Measurements from ENCODE around the gene TIGAR.

DNA sequence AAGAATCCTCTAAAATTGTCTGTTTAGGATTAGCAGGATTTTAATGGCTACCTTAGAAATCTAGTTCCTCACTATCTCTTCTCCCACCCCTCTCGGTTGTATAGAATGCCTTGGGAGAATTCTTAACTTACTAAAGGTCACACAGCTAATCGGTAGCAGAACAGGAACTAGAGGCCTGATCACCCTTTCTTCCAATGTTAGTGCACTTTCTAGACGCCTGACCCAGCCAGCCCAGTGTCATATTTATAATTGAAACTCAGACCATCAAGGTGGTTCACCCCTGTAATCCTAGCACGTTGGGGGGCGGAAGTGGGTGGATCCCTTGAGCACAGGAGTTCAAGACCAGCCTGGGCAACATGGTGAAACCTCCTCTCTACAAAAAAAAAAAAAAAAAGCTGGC lies 1.7 kb downstream of the TIGAR start:
- TF ChIP-seq, protein P1, sequence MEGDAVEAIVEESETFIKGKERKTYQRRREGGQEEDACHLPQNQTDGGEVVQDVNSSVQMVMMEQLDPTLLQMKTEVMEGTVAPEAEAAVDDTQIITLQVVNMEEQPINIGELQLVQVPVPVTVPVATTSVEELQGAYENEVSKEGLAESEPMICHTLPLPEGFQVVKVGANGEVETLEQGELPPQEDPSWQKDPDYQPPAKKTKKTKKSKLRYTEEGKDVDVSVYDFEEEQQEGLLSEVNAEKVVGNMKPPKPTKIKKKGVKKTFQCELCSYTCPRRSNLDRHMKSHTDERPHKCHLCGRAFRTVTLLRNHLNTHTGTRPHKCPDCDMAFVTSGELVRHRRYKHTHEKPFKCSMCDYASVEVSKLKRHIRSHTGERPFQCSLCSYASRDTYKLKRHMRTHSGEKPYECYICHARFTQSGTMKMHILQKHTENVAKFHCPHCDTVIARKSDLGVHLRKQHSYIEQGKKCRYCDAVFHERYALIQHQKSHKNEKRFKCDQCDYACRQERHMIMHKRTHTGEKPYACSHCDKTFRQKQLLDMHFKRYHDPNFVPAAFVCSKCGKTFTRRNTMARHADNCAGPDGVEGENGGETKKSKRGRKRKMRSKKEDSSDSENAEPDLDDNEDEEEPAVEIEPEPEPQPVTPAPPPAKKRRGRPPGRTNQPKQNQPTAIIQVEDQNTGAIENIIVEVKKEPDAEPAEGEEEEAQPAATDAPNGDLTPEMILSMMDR (IDR thresholded peaks at IDR 0.05; ENCODE audit: low read depth, low read length, missing input control) = no peak
- TF ChIP-seq JUND (IDR thresholded peaks at IDR 0.05) (no peak), ATF3 (IDR thresholded peaks at IDR 0.05) (no peak), YY1 (IDR thresholded peaks at IDR 0.05) (no peak), ZBTB33 (IDR thresholded peaks at IDR 0.05) (no peak), REST (IDR thresholded peaks at IDR 0.05) (no peak), RAD21 (IDR thresholded peaks at IDR 0.05) (no peak), HNF4G (IDR thresholded peaks at IDR 0.05) (no peak), FOXA1 (IDR thresholded peaks at IDR 0.05) (no peak)
- TF ChIP-seq, protein P2, sequence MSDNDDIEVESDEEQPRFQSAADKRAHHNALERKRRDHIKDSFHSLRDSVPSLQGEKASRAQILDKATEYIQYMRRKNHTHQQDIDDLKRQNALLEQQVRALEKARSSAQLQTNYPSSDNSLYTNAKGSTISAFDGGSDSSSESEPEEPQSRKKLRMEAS (IDR thresholded peaks at IDR 0.05) = no peak
